ENCODE measurements around the gene TMEM127. TPM values are rescaled to one million over a fixed set of nuclear protein-coding genes. Genes with fewer than 3 reads are reported as not detected.

The TMEM127 gene
- total RNA-seq, 4 donors from 2014 or later = 18.5 to 131 (median 82.0) TPM

DNA sequence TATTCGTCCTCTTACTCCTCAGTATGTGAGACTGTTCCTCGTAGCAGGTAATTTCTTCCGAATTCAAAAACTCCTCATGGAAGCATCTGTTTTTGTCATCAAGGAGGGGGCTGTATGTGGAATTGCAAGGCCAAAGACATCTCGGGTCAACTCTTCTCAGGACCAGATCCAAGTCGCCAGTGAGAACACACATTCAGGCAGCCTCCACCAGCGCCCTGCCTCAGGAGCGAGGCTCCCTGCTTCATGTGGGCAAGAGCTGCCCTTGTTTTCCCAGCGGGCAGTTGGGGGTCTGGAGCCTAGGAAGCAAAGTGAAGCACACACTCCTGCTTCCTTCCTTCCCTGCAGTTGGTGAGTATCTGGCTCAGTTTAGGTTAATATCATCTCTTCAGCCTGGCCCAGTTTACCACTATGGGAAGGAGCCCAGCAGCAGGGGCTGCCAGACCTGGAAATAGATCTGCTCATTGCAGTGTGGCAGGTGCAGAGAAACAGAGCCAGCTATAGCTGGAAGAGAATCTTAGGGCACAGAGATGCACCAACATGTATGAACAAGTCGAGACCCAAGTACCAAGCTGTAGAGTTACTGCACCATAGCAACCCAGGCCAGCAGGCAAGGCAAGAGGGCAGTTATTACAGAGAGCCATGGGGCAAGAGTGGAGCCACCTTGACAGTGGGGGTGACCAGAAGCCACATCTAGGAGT is 25.3 kb downstream of the TMEM127 start:
- no peaks in the 10 kb centered on the region for H3K27me3 ChIP-seq
- peaks cover 0 to 3% (median 0%) of the 10 kb centered on the region in 4 donors for H3K4me1 ChIP-seq
- no peak overlapping the region for H3K27ac ChIP-seq
- TF ChIP-seq POLR2AphosphoS5 (IDR thresholded peaks at IDR 0.05) (no peak), EP300 (IDR thresholded peaks at IDR 0.05; ENCODE audit: low read depth) (no peak), POLR2A (IDR thresholded peaks at IDR 0.05) (no peak)
- TF ChIP-seq, protein P1, sequence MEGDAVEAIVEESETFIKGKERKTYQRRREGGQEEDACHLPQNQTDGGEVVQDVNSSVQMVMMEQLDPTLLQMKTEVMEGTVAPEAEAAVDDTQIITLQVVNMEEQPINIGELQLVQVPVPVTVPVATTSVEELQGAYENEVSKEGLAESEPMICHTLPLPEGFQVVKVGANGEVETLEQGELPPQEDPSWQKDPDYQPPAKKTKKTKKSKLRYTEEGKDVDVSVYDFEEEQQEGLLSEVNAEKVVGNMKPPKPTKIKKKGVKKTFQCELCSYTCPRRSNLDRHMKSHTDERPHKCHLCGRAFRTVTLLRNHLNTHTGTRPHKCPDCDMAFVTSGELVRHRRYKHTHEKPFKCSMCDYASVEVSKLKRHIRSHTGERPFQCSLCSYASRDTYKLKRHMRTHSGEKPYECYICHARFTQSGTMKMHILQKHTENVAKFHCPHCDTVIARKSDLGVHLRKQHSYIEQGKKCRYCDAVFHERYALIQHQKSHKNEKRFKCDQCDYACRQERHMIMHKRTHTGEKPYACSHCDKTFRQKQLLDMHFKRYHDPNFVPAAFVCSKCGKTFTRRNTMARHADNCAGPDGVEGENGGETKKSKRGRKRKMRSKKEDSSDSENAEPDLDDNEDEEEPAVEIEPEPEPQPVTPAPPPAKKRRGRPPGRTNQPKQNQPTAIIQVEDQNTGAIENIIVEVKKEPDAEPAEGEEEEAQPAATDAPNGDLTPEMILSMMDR (IDR thresholded peaks at IDR 0.05) = no peak
- H3K9me3 ChIP-seq = no peaks in the 10 kb centered on the region
- 96 to 100% methylated on average over 2 to 9 of the region's 9 CpGs for WGBS, 2 donors (ENCODE audit: low coverage in 1 of 2)
- in situ Hi-C loops (cut with MboI; ENCODE audit: low pct_ligation_motif_present in 1 of 4, low pct_unique_long_range_greater_than_20kb in 1 of 4, low sequenced_read_pairs in 3 of 4) (no loop called here), intact Hi-C loops (cut with DNase I; ENCODE audit: low total_unique reads) (no loop called here)
- H3K36me3 ChIP-seq = no peaks in the 10 kb centered on the region
- H3K4me3 ChIP-seq = no peak overlapping the region
- no peak for DNase-seq

DNA sequence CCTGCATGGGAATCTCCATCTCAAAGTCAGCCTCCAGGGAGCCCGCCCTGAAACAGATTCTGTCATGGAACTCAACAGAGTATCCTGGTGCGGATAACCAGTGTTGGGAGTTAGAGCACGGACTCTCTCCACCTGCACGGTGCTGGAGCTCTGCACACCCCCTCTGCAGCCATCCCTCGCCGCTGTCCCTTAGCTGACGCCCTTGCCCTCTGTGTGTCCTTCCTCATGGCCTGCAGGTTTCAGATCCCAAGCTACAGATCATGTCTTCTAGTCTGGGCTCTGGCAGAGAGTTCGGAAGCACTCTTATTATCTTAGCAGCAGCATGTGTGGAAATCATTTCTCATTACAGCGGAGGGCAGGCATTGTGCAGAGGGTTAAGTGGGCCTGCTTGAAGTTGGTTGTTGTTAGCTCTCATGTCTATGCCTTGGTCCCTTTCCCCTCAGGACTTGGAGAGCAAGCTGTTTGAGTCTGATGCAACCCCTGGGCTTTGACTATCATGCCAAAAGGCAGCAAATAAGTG is 26.0 kb downstream of the TMEM127 start:
- 92 to 98% methylated on average over 5 to 9 of the region's 9 CpGs for WGBS, 2 donors (ENCODE audit: low coverage in 1 of 2)
- intact Hi-C loops (cut with DNase I; ENCODE audit: low total_unique reads) = no loop called here
- H3K4me3 ChIP-seq = no peak overlapping the region
- H3K27ac ChIP-seq = no peak overlapping the region
- H3K9me3 ChIP-seq = no peaks in the 10 kb centered on the region
- no peaks in the 10 kb centered on the region for H3K36me3 ChIP-seq
- peaks cover 0 to 3% (median 0%) of the 10 kb centered on the region in 4 donors for H3K4me1 ChIP-seq
- in situ Hi-C loops (cut with MboI; ENCODE audit: low pct_ligation_motif_present in 1 of 4, low pct_unique_long_range_greater_than_20kb in 1 of 4, low sequenced_read_pairs in 3 of 4) = no loop called here
- H3K27me3 ChIP-seq = no peaks in the 10 kb centered on the region
- no peak for DNase-seq
- TF ChIP-seq POLR2AphosphoS5 (IDR thresholded peaks at IDR 0.05) = no peak
- TF ChIP-seq POLR2A (IDR thresholded peaks at IDR 0.05) = no peak
- TF ChIP-seq, protein P1 (IDR thresholded peaks at IDR 0.05) = no peak
- no peak for TF ChIP-seq EP300 (IDR thresholded peaks at IDR 0.05; ENCODE audit: low read depth)

- WGBS, 2 donors (ENCODE audit: low coverage in 1 of 2) = 86 to 93% methylated on average over 3 of the region's 3 CpGs
- no peaks in the 10 kb centered on the region for H3K9me3 ChIP-seq
- H3K27ac ChIP-seq = no peak overlapping the region
- peaks cover 0 to 3% (median 0%) of the 10 kb centered on the region in 4 donors for H3K4me1 ChIP-seq
- no peaks in the 10 kb centered on the region for H3K36me3 ChIP-seq
- no peaks in the 10 kb centered on the region for H3K27me3 ChIP-seq
- DNase-seq = no peak
- in situ Hi-C loops (cut with MboI; ENCODE audit: low pct_ligation_motif_present in 1 of 4, low pct_unique_long_range_greater_than_20kb in 1 of 4, low sequenced_read_pairs in 3 of 4) (no loop called here), intact Hi-C loops (cut with DNase I; ENCODE audit: low total_unique reads) (no loop called here)
- TF ChIP-seq EP300 (IDR thresholded peaks at IDR 0.05; ENCODE audit: low read depth) = no peak
- TF ChIP-seq, protein P1 (IDR thresholded peaks at IDR 0.05) = no peak
- TF ChIP-seq POLR2A (IDR thresholded peaks at IDR 0.05) = no peak
- no peak for TF ChIP-seq POLR2AphosphoS5 (IDR thresholded peaks at IDR 0.05)
- H3K4me3 ChIP-seq = no peak overlapping the region
Measured at GRCh38 chr2:96239091-96239490, 26.7 kb downstream of the TMEM127 start.

DNA sequence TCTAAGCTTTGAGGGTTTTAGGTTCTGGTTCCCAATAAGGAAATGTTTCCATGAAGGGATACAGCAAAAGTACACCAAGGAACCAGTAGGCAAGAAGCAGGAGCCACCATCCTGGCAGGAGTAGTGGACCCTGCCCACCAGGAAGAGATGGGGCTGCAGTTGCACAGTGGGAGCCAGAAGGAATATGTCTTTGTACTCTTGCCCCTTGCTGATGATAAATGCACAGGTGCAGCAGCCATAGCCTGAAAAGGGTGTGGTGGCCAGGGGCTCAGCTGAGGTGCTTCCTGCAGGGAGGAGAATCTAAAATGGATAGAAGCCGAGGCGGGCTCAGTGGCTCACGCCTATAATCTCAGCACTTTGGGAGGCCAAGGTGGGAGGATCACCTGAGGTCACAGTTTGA is 27.5 kb downstream of the TMEM127 start:
- TF ChIP-seq EP300 (IDR thresholded peaks at IDR 0.05; ENCODE audit: low read depth) (no peak), POLR2AphosphoS5 (IDR thresholded peaks at IDR 0.05) (no peak)
- TF ChIP-seq, protein P1 (IDR thresholded peaks at IDR 0.05) = no peak
- in situ Hi-C loops (cut with MboI; ENCODE audit: low pct_ligation_motif_present in 1 of 4, low pct_unique_long_range_greater_than_20kb in 1 of 4, low sequenced_read_pairs in 3 of 4) = no loop called here
- 80 to 87% methylated on average over 3 of the region's 3 CpGs for WGBS, 2 donors (ENCODE audit: low coverage in 1 of 2)
- peaks cover 0 to 3% (median 0%) of the 10 kb centered on the region in 4 donors for H3K4me1 ChIP-seq
- H3K27ac ChIP-seq = no peak overlapping the region
- intact Hi-C loops (cut with DNase I; ENCODE audit: low total_unique reads) = no loop called here
- no peak for DNase-seq
- H3K27me3 ChIP-seq = no peaks in the 10 kb centered on the region
- no peak overlapping the region for H3K4me3 ChIP-seq
- no peaks in the 10 kb centered on the region for H3K9me3 ChIP-seq
- H3K36me3 ChIP-seq = no peaks in the 10 kb centered on the region
